ENCODE results near the gene COX4I1. TPM values are rescaled to one million over a fixed set of nuclear protein-coding genes. Genes with fewer than 3 reads are reported as not detected.

COX4I1 gene
- total RNA-seq, 1 donor from 2014 or later: 308 TPM

DNA sequence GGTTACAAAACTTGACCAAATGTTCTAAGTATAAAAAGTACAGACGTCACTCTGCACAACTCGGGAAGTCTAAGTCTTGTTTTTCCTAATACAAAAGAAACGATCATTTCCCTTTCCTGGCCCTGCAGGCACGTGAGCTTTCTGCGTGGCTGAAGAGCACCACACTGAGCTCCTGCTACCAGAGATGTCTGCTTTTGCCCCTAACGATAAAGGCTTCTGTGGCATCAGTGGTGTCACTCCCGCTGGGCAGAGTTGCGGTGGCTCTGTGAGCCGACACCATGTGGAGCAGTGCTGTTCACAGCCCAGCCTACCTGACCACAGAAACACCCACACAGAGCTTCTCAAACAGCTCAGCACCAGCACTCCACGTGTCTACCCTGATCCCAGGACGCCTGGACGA lies 20.6 kb upstream of the COX4I1 start:
- H3K36me3 ChIP-seq: no peaks in the 10 kb centered on the region
- H3K4me3 Mint-ChIP-seq: no peak overlapping the region
- no peaks in the 10 kb centered on the region for H3K9me3 Mint-ChIP-seq
- no peaks in the 10 kb centered on the region for H3K4me1 Mint-ChIP-seq
- no peak overlapping the region for H3K27ac ChIP-seq
- peaks cover 8% of the 10 kb centered on the region for H3K36me3 Mint-ChIP-seq
- H3K27me3 Mint-ChIP-seq (ENCODE audit: insufficient read depth, low read depth): peaks cover 3% of the 10 kb centered on the region
- no peak overlapping the region for H2AFZ ChIP-seq (replicated peaks)
- no peaks in the 10 kb centered on the region for H3K9me3 ChIP-seq (ENCODE audit: low read depth)
- peaks cover 4% of the 10 kb centered on the region for H3F3A ChIP-seq (ENCODE audit: low read depth)
- no peak overlapping the region for H3K4me3 ChIP-seq
- H3K27ac Mint-ChIP-seq: no peak overlapping the region
- H3K27me3 ChIP-seq: no peaks in the 10 kb centered on the region
- peaks cover 18% of the 10 kb centered on the region for H4K20me1 ChIP-seq (ENCODE audit: low read depth)
- DNase-seq (ENCODE audit: low spot score): no peak
- no peaks in the 10 kb centered on the region for H3K4me1 ChIP-seq
- H3K9ac ChIP-seq: no peak overlapping the region
- no peaks in the 10 kb centered on the region for H3K79me2 ChIP-seq (ENCODE audit: low read depth)
- TF ChIP-seq, protein P1, sequence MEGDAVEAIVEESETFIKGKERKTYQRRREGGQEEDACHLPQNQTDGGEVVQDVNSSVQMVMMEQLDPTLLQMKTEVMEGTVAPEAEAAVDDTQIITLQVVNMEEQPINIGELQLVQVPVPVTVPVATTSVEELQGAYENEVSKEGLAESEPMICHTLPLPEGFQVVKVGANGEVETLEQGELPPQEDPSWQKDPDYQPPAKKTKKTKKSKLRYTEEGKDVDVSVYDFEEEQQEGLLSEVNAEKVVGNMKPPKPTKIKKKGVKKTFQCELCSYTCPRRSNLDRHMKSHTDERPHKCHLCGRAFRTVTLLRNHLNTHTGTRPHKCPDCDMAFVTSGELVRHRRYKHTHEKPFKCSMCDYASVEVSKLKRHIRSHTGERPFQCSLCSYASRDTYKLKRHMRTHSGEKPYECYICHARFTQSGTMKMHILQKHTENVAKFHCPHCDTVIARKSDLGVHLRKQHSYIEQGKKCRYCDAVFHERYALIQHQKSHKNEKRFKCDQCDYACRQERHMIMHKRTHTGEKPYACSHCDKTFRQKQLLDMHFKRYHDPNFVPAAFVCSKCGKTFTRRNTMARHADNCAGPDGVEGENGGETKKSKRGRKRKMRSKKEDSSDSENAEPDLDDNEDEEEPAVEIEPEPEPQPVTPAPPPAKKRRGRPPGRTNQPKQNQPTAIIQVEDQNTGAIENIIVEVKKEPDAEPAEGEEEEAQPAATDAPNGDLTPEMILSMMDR (IDR thresholded peaks at IDR 0.05): no peak
- TF ChIP-seq EZH2phosphoT487 (IDR thresholded peaks at IDR 0.05) (no peak), EZH2 (IDR thresholded peaks at IDR 0.05) (no peak)
- no peak overlapping the region for H3K4me2 ChIP-seq

DNA sequence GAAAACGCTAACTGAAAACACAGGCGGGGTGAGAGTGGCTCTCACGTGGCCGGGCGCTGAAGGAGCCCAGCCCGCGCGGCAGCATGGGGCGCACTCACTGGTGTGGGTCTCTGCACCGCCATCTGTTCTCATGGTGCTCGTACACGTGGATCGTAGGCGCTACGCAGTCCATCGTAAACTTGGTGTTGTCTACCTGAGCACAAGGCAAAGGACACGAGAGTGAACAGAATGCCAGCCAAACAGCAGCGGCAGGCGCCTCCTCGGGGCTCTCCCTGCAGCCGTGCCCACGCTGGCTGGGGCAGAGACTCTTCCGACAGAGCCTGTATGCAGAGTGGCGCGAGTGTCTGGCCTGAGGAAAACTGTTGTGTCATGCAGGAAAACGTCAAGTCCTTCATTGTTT lies 19.2 kb upstream of the COX4I1 start:
- Mint-ChIP-seq H3K36me3 (peaks cover 8% of the 10 kb centered on the region), H3K4me3 (no peak overlapping the region), H3K27me3 (ENCODE audit: insufficient read depth, low read depth) (peaks cover 3% of the 10 kb centered on the region), H3K4me1 (no peaks in the 10 kb centered on the region), H3K9me3 (no peaks in the 10 kb centered on the region), H3K27ac (no peak overlapping the region)
- peaks cover 12% of the 10 kb centered on the region for H3K79me2 ChIP-seq (ENCODE audit: low read depth)
- H3K4me1 ChIP-seq: no peaks in the 10 kb centered on the region
- TF ChIP-seq EZH2 (IDR thresholded peaks at IDR 0.05) (no peak), EZH2phosphoT487 (IDR thresholded peaks at IDR 0.05) (no peak)
- TF ChIP-seq, protein P1 (IDR thresholded peaks at IDR 0.05): no peak
- H3K27ac ChIP-seq: no peak overlapping the region
- no peaks in the 10 kb centered on the region for H3K27me3 ChIP-seq
- H3K9me3 ChIP-seq (ENCODE audit: low read depth): no peaks in the 10 kb centered on the region
- H2AFZ ChIP-seq (replicated peaks): no peak overlapping the region
- H3K4me2 ChIP-seq: no peak overlapping the region
- no peak for DNase-seq (ENCODE audit: low spot score)
- H4K20me1 ChIP-seq (ENCODE audit: low read depth): peaks cover 18% of the 10 kb centered on the region
- H3K9ac ChIP-seq: no peak overlapping the region
- H3K4me3 ChIP-seq: no peak overlapping the region
- H3K36me3 ChIP-seq: no peaks in the 10 kb centered on the region
- H3F3A ChIP-seq (ENCODE audit: low read depth): peaks cover 4% of the 10 kb centered on the region

DNA sequence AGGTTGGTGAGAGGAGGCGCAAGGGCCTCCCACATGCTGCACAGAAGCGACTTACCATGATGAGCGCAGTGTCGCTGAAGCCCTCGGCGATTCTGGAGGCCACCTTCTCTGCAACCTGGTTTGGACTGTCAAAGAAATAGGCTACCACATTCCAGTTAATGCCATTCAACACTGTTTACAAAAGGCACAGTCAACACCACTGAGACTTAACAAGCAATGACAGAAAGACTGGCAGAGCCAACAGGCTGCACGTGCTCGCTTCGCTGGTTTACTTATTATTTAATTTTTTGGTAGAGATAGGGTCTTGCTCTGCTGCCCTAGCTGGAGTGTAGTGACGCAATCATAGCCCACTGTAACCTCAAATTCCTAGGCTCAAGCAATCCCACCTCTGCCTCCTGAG lies 18.3 kb upstream of the COX4I1 start:
- peaks cover 8% of the 10 kb centered on the region for H3K36me3 Mint-ChIP-seq
- H4K20me1 ChIP-seq (ENCODE audit: low read depth): peaks cover 24% of the 10 kb centered on the region

More for the DNA sequence above, 18.3 kb upstream of the COX4I1 start:
- H3K27ac ChIP-seq: no peak overlapping the region
- H3K27me3 ChIP-seq: no peaks in the 10 kb centered on the region
- Mint-ChIP-seq H3K9me3 (no peaks in the 10 kb centered on the region), H3K4me3 (no peak overlapping the region), H3K27ac (no peak overlapping the region), H3K4me1 (no peaks in the 10 kb centered on the region), H3K27me3 (ENCODE audit: insufficient read depth, low read depth) (peaks cover 3% of the 10 kb centered on the region)
- H3K79me2 ChIP-seq (ENCODE audit: low read depth): peaks cover 19% of the 10 kb centered on the region
- no peaks in the 10 kb centered on the region for H3K36me3 ChIP-seq
- H3K9me3 ChIP-seq (ENCODE audit: low read depth): no peaks in the 10 kb centered on the region
- peaks cover 4% of the 10 kb centered on the region for H3F3A ChIP-seq (ENCODE audit: low read depth)
- no peak overlapping the region for H3K4me3 ChIP-seq
- TF ChIP-seq EZH2phosphoT487 (IDR thresholded peaks at IDR 0.05) (no peak), EZH2 (IDR thresholded peaks at IDR 0.05) (no peak)
- TF ChIP-seq, protein P1 (IDR thresholded peaks at IDR 0.05): no peak
- H2AFZ ChIP-seq (replicated peaks): no peak overlapping the region
- H3K9ac ChIP-seq: no peak overlapping the region
- no peaks in the 10 kb centered on the region for H3K4me1 ChIP-seq
- DNase-seq (ENCODE audit: low spot score): no peak
- no peak overlapping the region for H3K4me2 ChIP-seq
